Measurements from ENCODE around the gene TENM3. TPM values are rescaled to one million over a fixed set of nuclear protein-coding genes. Genes with fewer than 3 reads are reported as not detected.

The TENM3 gene
- total and polyA plus RNA-seq, 2 donors (not counting 3 experiments of a cell fraction or from before 2014, with no cell fraction given) = 3.2 to 6.2 TPM

DNA sequence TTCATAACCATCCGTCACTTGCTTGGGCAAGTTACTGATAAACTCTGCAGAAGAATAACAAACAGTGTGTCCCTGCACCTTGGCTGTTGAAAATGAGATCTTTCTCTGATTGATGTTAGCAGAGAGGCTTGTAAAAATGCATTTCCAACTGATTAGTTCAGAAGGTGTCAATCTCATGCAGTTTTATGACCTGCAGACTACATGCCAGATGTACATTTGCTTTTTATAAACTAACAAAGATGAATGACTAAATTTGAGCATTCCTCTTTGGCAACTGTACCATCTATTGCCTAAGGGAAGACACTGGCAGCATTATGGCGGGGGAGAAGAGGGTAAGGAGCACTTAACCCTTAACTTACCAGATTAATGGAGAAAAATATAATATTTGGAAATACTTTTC, 481.2 kb downstream of the TENM3 start:
- no peak overlapping the region for H3K9ac ChIP-seq (replicated peaks; ENCODE audit: extremely low read depth, insufficient read depth, low read length)
- H3K9me1 ChIP-seq (replicated peaks; ENCODE audit: control insufficient read depth, extremely low read depth, insufficient read depth, low read length) = no peaks in the 10 kb centered on the region
- no peak overlapping the region for H2AFZ ChIP-seq (ENCODE audit: low read depth, low read length)
- H3K4me3 ChIP-seq (replicated peaks in 1 of 3; ENCODE audit: insufficient read depth in 1 of 3, low read depth in 1 of 3, low read length in 3 of 3) = no peak overlapping the region
- ChIA-PET CTCF (no interaction called here), POLR2A (no interaction called here)
- H3K79me2 ChIP-seq (ENCODE audit: control insufficient read depth, insufficient read depth, low read length) = no peaks in the 10 kb centered on the region
- intact Hi-C loops (cut with micrococcal nuclease) = no loop called here
- TF ChIP-seq MYC (IDR thresholded peaks at IDR 0.05; ENCODE audit: low read depth, low read length) (no peak), MAX (IDR thresholded peaks at IDR 0.05; ENCODE audit: insufficient read depth, insufficient read length) (no peak), POLR2AphosphoS5 (IDR thresholded peaks at IDR 0.05; ENCODE audit: insufficient read depth, low read depth, low read length) (no peak)
- H3K9me3 ChIP-seq (replicated peaks; ENCODE audit: control insufficient read depth, insufficient read depth, low read length) = no peaks in the 10 kb centered on the region
- no peak overlapping the region for H3K27ac ChIP-seq (ENCODE audit: insufficient read depth, low read depth, low read length)
- FAIRE-seq = no peak
- no peaks in the 10 kb centered on the region for H3K36me3 ChIP-seq (ENCODE audit: control insufficient read depth in 2 of 2, extremely low read depth in 1 of 2, insufficient read depth in 2 of 2, low read length in 2 of 2)
- no peak for DNase-seq (ENCODE audit: low read depth, low spot score)
- BruUV-seq (replicated peaks) = no TSS peak
- no peaks in the 10 kb centered on the region for H4K20me1 ChIP-seq (replicated peaks; ENCODE audit: control insufficient read depth, extremely low read depth, insufficient read depth, low read length)
- no peaks in the 10 kb centered on the region for H3K27me3 ChIP-seq (ENCODE audit: control insufficient read depth in 2 of 2, insufficient read depth in 2 of 2, low read length in 2 of 2)
- no peak overlapping the region for H3K4me2 ChIP-seq (ENCODE audit: insufficient read depth, low read length)
- dilution Hi-C loops (cut with MboI; ENCODE audit: extremely low pct_ligation_motif_present, low sequenced_read_pairs) = no loop called here
- H3K4me1 ChIP-seq (ENCODE audit: control insufficient read depth, extremely low read depth, insufficient read depth, low read length) = no peaks in the 10 kb centered on the region

- Histone ChIP-seq H3K36me3 (ENCODE audit: control insufficient read depth in 2 of 2, extremely low read depth in 1 of 2, insufficient read depth in 2 of 2, low read length in 2 of 2) (no peaks in the 10 kb centered on the region), H3K9me1 (replicated peaks; ENCODE audit: control insufficient read depth, extremely low read depth, insufficient read depth, low read length) (no peaks in the 10 kb centered on the region), H3K27ac (ENCODE audit: insufficient read depth, low read depth, low read length) (no peak overlapping the region), H3K27me3 (ENCODE audit: control insufficient read depth in 2 of 2, insufficient read depth in 2 of 2, low read length in 2 of 2) (no peaks in the 10 kb centered on the region), H4K20me1 (replicated peaks; ENCODE audit: control insufficient read depth, extremely low read depth, insufficient read depth, low read length) (no peaks in the 10 kb centered on the region), H3K9me3 (replicated peaks; ENCODE audit: control insufficient read depth, insufficient read depth, low read length) (no peaks in the 10 kb centered on the region), H3K4me1 (ENCODE audit: control insufficient read depth, extremely low read depth, insufficient read depth, low read length) (no peaks in the 10 kb centered on the region), H3K79me2 (ENCODE audit: control insufficient read depth, insufficient read depth, low read length) (no peaks in the 10 kb centered on the region), H3K4me2 (ENCODE audit: insufficient read depth, low read length) (no peak overlapping the region), H2AFZ (ENCODE audit: low read depth, low read length) (no peak overlapping the region), H3K4me3 (replicated peaks in 1 of 3; ENCODE audit: insufficient read depth in 1 of 3, low read depth in 1 of 3, low read length in 3 of 3) (no peak overlapping the region), H3K9ac (replicated peaks; ENCODE audit: extremely low read depth, insufficient read depth, low read length) (no peak overlapping the region)
- intact Hi-C loops (cut with micrococcal nuclease) = no loop called here
- FAIRE-seq (no peak), DNase-seq (ENCODE audit: low read depth, low spot score) (no peak)
- dilution Hi-C loops (cut with MboI; ENCODE audit: extremely low pct_ligation_motif_present, low sequenced_read_pairs) = no loop called here
- no TSS peak for BruUV-seq (replicated peaks)
- TF ChIP-seq, protein P1, sequence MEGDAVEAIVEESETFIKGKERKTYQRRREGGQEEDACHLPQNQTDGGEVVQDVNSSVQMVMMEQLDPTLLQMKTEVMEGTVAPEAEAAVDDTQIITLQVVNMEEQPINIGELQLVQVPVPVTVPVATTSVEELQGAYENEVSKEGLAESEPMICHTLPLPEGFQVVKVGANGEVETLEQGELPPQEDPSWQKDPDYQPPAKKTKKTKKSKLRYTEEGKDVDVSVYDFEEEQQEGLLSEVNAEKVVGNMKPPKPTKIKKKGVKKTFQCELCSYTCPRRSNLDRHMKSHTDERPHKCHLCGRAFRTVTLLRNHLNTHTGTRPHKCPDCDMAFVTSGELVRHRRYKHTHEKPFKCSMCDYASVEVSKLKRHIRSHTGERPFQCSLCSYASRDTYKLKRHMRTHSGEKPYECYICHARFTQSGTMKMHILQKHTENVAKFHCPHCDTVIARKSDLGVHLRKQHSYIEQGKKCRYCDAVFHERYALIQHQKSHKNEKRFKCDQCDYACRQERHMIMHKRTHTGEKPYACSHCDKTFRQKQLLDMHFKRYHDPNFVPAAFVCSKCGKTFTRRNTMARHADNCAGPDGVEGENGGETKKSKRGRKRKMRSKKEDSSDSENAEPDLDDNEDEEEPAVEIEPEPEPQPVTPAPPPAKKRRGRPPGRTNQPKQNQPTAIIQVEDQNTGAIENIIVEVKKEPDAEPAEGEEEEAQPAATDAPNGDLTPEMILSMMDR (IDR thresholded peaks at IDR 0.05; ENCODE audit: extremely low read depth in 1 of 2, insufficient read depth in 1 of 2, low read depth in 1 of 2, low read length in 2 of 2) = no peak
- TF ChIP-seq FOS (IDR thresholded peaks at IDR 0.05; ENCODE audit: borderline replicate concordance, insufficient read depth, low read length) (no peak), POLR2A (IDR thresholded peaks at IDR 0.05; ENCODE audit: low read depth, low read length) (no peak), POLR2AphosphoS5 (IDR thresholded peaks at IDR 0.05; ENCODE audit: insufficient read depth, low read depth, low read length) (no peak), MAX (IDR thresholded peaks at IDR 0.05; ENCODE audit: insufficient read depth, insufficient read length) (no peak), EZH2 (IDR thresholded peaks at IDR 0.05; ENCODE audit: borderline replicate concordance, low read depth, low read length, severe bottlenecking) (no peak), GATA2 (IDR thresholded peaks at IDR 0.05; ENCODE audit: insufficient read depth, insufficient read length, low read depth, low read length) (no peak), MYC (IDR thresholded peaks at IDR 0.05; ENCODE audit: low read depth, low read length) (no peak)
- CTCF ChIA-PET = no interaction called here
- POLR2A ChIA-PET = no interaction called here
Measured at GRCh38 chr4:182729516-182729915, 486.3 kb downstream of the TENM3 start.
